SK-N-MC (cell line): Measurements from ENCODE around the gene XPO6.

Source experiments
- EZH2 ChIP-seq: fragments of 200-600 bp; sonication (generic); IDR thresholded peaks from one replicate; pipeline ENCODE4 v1.6.1; 2017; ENCODE audit warnings: antibody characterized with exemption
- FOXP2 ChIP-seq: optimal IDR thresholded peaks from 2 replicates; pipeline ENCODE3; 2011; ENCODE audit warnings: mild to moderate bottlenecking, moderate library complexity; ENCODE audit not compliant: insufficient read depth; ENCODE audit errors: extremely low read length, control extremely low read depth
- POLR2AphosphoS5 ChIP-seq: IDR thresholded peaks from 2 replicates; pipeline ENCODE4 v1.6.1; 2012; ENCODE audit warnings: mild to moderate bottlenecking, low read depth, low read length, borderline replicate concordance

GRCh38 chr16:28193530-28194423 is 18.0 kb downstream of the XPO6 start:
- TF ChIP-seq POLR2AphosphoS5, result no peak
- no peak for TF ChIP-seq EZH2
- no peak for TF ChIP-seq FOXP2
